Erythroblast (primary cell): Measurements from ENCODE around the gene TRIM33.

ENCODE experiments used
- GATA1 ChIP-seq: IDR thresholded peaks from 2 replicates; pipeline ENCODE4 v1.6.1; 2011; ENCODE audit warnings: low read depth, mild to moderate bottlenecking, control low read depth, low read length, moderate library complexity
- POLR2A ChIP-seq: IDR thresholded peaks from 2 replicates; pipeline ENCODE4 v1.6.1; 2011; ENCODE audit warnings: mild to moderate bottlenecking, low read length

DNA sequence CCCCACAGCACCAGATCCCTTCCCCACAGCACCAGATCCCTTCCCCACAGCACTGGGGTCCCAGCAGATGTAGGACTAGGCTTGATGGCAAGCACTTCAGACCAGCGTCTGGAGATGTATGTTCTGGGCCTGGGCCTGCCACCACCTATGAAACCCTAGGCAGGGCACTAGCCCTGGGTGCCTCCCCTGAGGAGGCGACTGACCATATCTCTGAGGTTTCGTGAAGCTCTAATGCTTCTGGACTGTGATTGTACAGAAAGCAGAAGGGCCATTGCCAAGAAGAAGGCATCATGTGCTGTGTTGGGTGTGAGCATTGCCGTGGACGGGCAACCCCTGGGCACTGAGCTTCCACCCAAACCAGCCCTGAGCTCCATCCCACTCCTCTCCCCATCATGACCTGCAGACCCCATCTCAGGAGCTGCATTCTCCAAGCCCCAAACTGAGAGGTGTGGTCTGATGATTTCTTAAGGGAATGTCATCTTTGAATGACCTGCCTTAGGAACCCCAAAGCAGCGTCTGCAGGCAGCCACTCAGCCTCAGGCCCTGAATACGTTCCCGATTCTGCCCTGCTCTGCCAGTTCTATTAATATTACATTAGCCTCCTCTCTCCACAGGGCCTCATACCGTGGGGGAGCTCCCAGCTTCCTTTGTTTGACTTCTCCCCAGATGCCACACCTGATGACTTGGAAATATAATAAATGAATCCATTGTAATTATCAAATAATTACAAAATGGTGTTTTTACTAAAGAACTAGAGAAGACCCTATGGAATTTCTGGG is 163.4 kb downstream of the TRIM33 start:
- no peak for TF ChIP-seq POLR2A
- TF ChIP-seq GATA1 = no peak
